HG03354 (cell line): ENCODE results near the gene TCHHL1.
"Not testable (repeated sequence)": the region's sequence is repeated elsewhere in the genome, so short reads cannot be mapped to it uniquely, and the experiment has no call there.

Experiments
- ATAC-seq: cut with Tn5 transposase; IDR thresholded peaks from one replicate; pipeline ENCODE4 v1.9.1; 2021; ENCODE audit warnings: mild to moderate bottlenecking; ENCODE audit not compliant: unreplicated experiment, poor library complexity, severe bottlenecking

The TCHHL1 gene

GRCh38 chr1:152104854-152105253 is 16.0 kb upstream of the TCHHL1 start:
- no peak for ATAC-seq

GRCh38 chr1:152096931-152097330 is 8.1 kb upstream of the TCHHL1 start:
- no peak for ATAC-seq

GRCh38 chr1:152086760-152087159 is 2.1 kb downstream of the TCHHL1 start:
- no peak for ATAC-seq

GRCh38 chr1:152084853-152085252 is 4.0 kb downstream of the TCHHL1 start:
- ATAC-seq: no peak

- ATAC-seq: not testable (repeated sequence)
Observed at GRCh38 chr1:152081026-152081425, 7.8 kb downstream of the TCHHL1 start.

GRCh38 chr1:152080494-152080893 is 8.4 kb downstream of the TCHHL1 start:
- ATAC-seq: not testable (repeated sequence)

GRCh38 chr1:152078831-152079441 is 9.9 kb downstream of the TCHHL1 start:
- no peak for ATAC-seq

- no peak for ATAC-seq
Observed at GRCh38 chr1:152072311-152072710, 16.6 kb downstream of the TCHHL1 start.

GRCh38 chr1:152071123-152071522 is 17.7 kb downstream of the TCHHL1 start:
- ATAC-seq: no peak

- ATAC-seq: no peak
Observed at GRCh38 chr1:152067929-152068328, 20.9 kb downstream of the TCHHL1 start.

- ATAC-seq: no peak
Observed at GRCh38 chr1:152067150-152067549, 21.7 kb downstream of the TCHHL1 start.

- ATAC-seq: no peak
Observed at GRCh38 chr1:152061952-152062351, 26.9 kb downstream of the TCHHL1 start.

- ATAC-seq: no peak
Observed at GRCh38 chr1:152053375-152053774, 35.5 kb downstream of the TCHHL1 start.

GRCh38 chr1:152052606-152053005 is 36.3 kb downstream of the TCHHL1 start:
- no peak for ATAC-seq

- no peak for ATAC-seq
Observed at GRCh38 chr1:152050886-152051675, 37.8 kb downstream of the TCHHL1 start.

GRCh38 chr1:152049291-152050083 is 39.4 kb downstream of the TCHHL1 start:
- no peak for ATAC-seq

GRCh38 chr1:152048416-152049009 is 40.4 kb downstream of the TCHHL1 start:
- peak; percentile 14 for ATAC-seq

GRCh38 chr1:152047730-152048415 is 41.0 kb downstream of the TCHHL1 start:
- peak; percentile 96 for ATAC-seq

- ATAC-seq: no peak
Observed at GRCh38 chr1:152047413-152047729, 41.5 kb downstream of the TCHHL1 start.

- ATAC-seq: no peak
Observed at GRCh38 chr1:152044386-152044785, 44.5 kb downstream of the TCHHL1 start.
